ENCODE data around the gene TRAPPC12.
"Not testable (repeated sequence)": the region's sequence is repeated elsewhere in the genome, so short reads cannot be mapped to it uniquely, and the experiment has no call there.

TRAPPC12 gene

GRCh38 chr2:3513026-3513810, 133.7 kb downstream of the TRAPPC12 start:
- DNase-seq (ENCODE audit: low read depth): no peak

GRCh38 chr2:3515438-3515837, 135.9 kb downstream of the TRAPPC12 start:
- not testable (repeated sequence) for DNase-seq (ENCODE audit: low read depth)

GRCh38 chr2:3516831-3517230, 137.3 kb downstream of the TRAPPC12 start:
- no peak for DNase-seq (ENCODE audit: low read depth)

GRCh38 chr2:3517948-3518495, 138.5 kb downstream of the TRAPPC12 start:
- DNase-seq (ENCODE audit: low read depth): no peak

- DNase-seq (ENCODE audit: low read depth): peak; percentile 99
Observed at GRCh38 chr2:3518496-3519254, 139.2 kb downstream of the TRAPPC12 start.

GRCh38 chr2:3519255-3520205, 140.0 kb downstream of the TRAPPC12 start, which contains the start of gene ADI1:
Gene ADI1 (minus strand): TSS chr2:3519531. CDS start chr2:3519487, 44 bp downstream.
- DNase-seq (ENCODE audit: low read depth): peak; percentile 69

- DNase-seq (ENCODE audit: low read depth): no peak
Observed at GRCh38 chr2:3520591-3520990, 141.1 kb downstream of the TRAPPC12 start.

GRCh38 chr2:3522961-3523421, 143.5 kb downstream of the TRAPPC12 start:
- DNase-seq (ENCODE audit: low read depth): no peak

- DNase-seq (ENCODE audit: low read depth): no peak
Observed at GRCh38 chr2:3523551-3524041, 144.1 kb downstream of the TRAPPC12 start.

- no peak for DNase-seq (ENCODE audit: low read depth)
Observed at GRCh38 chr2:3526871-3527270, 147.4 kb downstream of the TRAPPC12 start.

GRCh38 chr2:3527886-3528785, 148.6 kb downstream of the TRAPPC12 start:
- no peak for DNase-seq (ENCODE audit: low read depth)

Measured in stimulated activated CD8-positive, alpha-beta memory T cell treated with anti-CD3 and anti-CD28 coated beads, Interleukin-4, amount 100 ng/mL, for 24 hours (primary cell).